Lung (tissue), 12 donors: ENCODE results near the gene GLT1D1. TPM values are rescaled to one million over a fixed set of nuclear protein-coding genes. Genes with fewer than 3 reads are reported as not detected.

Source experiments
- ATAC-seq: fragments of 200-7000 bp; cut with Tn5 transposase; one replicate; pipeline ENCODE4 v1.9.1; 2020; ENCODE audit warnings: moderate number of reproducible peaks; ENCODE audit not compliant: insufficient read depth, low FRiP score
- DNase-seq, 3 donors: peaks; one replicate each; pipeline ENCODE4 v3.0.0-alpha.2; 2013 to 2017
- H3K27ac ChIP-seq, 2 donors: one replicate each; pipeline ENCODE4 v1.5.1; 2013; ENCODE audit warnings: mild to moderate bottlenecking in 2 of 2, moderate library complexity in 2 of 2, control low read depth in 1 of 2, inconsistent platforms in 1 of 2, low read depth in 1 of 2, low read length in 1 of 2
- H3K27me3 ChIP-seq, 3 donors: one replicate each; pipeline ENCODE4 v1.5.1; 2013; ENCODE audit warnings: low read length in 2 of 3; ENCODE audit not compliant: control insufficient read depth in 3 of 3, insufficient read depth in 3 of 3
- H3K36me3 ChIP-seq, 4 donors: one replicate each; pipeline ENCODE4 v1.5.1; 2013; ENCODE audit warnings: low read length in 4 of 4, mild to moderate bottlenecking in 1 of 4, moderate library complexity in 1 of 4; ENCODE audit not compliant: control insufficient read depth in 4 of 4, insufficient read depth in 4 of 4
- H3K4me1 ChIP-seq, 5 donors: one replicate each; pipeline ENCODE4 v1.5.1; 2013; ENCODE audit warnings: low read length in 5 of 5, mild to moderate bottlenecking in 2 of 5, moderate library complexity in 1 of 5; ENCODE audit not compliant: control insufficient read depth in 5 of 5, insufficient read depth in 5 of 5
- H3K4me3 ChIP-seq: one replicate; pipeline ENCODE4 v1.5.1; 2013; ENCODE audit warnings: mild to moderate bottlenecking, control low read depth, moderate library complexity
- H3K9ac ChIP-seq, 2 donors: one replicate each; pipeline ENCODE4 v1.5.1; 2013; ENCODE audit warnings: low read length in 2 of 2, control low read depth in 1 of 2; ENCODE audit not compliant: insufficient read depth in 1 of 2
- H3K9me3 ChIP-seq, 4 donors: one replicate each; pipeline ENCODE4 v1.5.1; 2013; ENCODE audit warnings: low read length in 3 of 4, mild to moderate bottlenecking in 1 of 4, moderate library complexity in 1 of 4; ENCODE audit not compliant: control insufficient read depth in 4 of 4, insufficient read depth in 3 of 4
- WGBS, 2 donors: extraction: QIAGEN DNeasy Blood & Tissue Kit; methylation state at CpG; one replicate each; pipeline ENCODE4 v1.1.7; 2013; 5-methylcytosine and 5-hydroxymethylcytosine counted together
- polyA plus RNA-seq, 2 donors: library from polyadenylated mRNA; stranded (reverse); fragments of 200-250 nt; gene quantifications; one replicate each; pipeline ENCODE4 v1.2.1, GENCODE V29; 2013
- total RNA-seq, 2 donors: library from RNA; depleted of rRNA in 1 of 2; stranded (reverse); fragments of >200 nt in 1 of 2; gene quantifications; one replicate each; pipeline ENCODE4 v1.2.1, GENCODE V29; 2014 to 2021
- TF ChIP-seq, protein P1 (sequence below): IDR thresholded peaks from 2 replicates; pipeline ENCODE4 v1.5.1; 2012; ENCODE audit warnings: mild to moderate bottlenecking; ENCODE audit errors: control extremely low read depth, extremely low read depth
- donor health status: control.
- donor health status: control.
- donor health status: Bipolar disorder and iron deficiency.
- donor health status: healthy.
- donor health status: DM: yes; HTN: yes; CAD: no.

The GLT1D1 gene
- total and polyA plus RNA-seq, 4 donors: 0.39 to 25.4 (median 4.2) TPM

DNA sequence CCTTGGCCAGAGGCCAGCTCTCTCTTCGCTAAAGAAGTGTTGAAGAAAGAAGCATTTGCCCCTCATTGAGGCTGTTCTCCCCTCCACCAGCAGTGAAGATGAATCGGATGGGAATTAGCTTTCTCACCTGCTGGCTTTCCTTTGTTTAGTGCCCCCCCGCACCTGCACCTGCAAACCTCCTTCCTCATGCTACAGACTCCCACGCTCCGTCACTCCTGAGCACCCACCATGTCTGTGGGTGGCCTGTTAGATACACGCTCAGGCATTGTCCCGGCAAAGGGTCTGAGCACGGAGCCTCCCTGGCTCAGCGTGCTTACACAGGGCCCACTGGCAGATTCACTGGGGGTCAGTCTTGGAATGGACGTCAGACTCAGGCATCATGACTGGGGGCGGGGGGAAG lies 121.6 kb downstream of the GLT1D1 start:
- no peak overlapping the region for H3K9ac ChIP-seq
- no peak overlapping the region for H3K4me3 ChIP-seq
- no peaks in the 10 kb centered on the region for H3K36me3 ChIP-seq
- H3K27ac ChIP-seq: no peak overlapping the region
- no peaks in the 10 kb centered on the region for H3K9me3 ChIP-seq
- peaks cover 0 to 10% (median 6%) of the 10 kb centered on the region in 3 donors for H3K27me3 ChIP-seq
- WGBS, 2 donors: 79 to 87% methylated on average over 11 of the region's 11 CpGs
- DNase-seq (no peak), ATAC-seq (no peak)
- TF ChIP-seq, protein P1, sequence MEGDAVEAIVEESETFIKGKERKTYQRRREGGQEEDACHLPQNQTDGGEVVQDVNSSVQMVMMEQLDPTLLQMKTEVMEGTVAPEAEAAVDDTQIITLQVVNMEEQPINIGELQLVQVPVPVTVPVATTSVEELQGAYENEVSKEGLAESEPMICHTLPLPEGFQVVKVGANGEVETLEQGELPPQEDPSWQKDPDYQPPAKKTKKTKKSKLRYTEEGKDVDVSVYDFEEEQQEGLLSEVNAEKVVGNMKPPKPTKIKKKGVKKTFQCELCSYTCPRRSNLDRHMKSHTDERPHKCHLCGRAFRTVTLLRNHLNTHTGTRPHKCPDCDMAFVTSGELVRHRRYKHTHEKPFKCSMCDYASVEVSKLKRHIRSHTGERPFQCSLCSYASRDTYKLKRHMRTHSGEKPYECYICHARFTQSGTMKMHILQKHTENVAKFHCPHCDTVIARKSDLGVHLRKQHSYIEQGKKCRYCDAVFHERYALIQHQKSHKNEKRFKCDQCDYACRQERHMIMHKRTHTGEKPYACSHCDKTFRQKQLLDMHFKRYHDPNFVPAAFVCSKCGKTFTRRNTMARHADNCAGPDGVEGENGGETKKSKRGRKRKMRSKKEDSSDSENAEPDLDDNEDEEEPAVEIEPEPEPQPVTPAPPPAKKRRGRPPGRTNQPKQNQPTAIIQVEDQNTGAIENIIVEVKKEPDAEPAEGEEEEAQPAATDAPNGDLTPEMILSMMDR: no peak
- H3K4me1 ChIP-seq: peaks cover 0 to 7% (median 0%) of the 10 kb centered on the region in 5 donors

DNA sequence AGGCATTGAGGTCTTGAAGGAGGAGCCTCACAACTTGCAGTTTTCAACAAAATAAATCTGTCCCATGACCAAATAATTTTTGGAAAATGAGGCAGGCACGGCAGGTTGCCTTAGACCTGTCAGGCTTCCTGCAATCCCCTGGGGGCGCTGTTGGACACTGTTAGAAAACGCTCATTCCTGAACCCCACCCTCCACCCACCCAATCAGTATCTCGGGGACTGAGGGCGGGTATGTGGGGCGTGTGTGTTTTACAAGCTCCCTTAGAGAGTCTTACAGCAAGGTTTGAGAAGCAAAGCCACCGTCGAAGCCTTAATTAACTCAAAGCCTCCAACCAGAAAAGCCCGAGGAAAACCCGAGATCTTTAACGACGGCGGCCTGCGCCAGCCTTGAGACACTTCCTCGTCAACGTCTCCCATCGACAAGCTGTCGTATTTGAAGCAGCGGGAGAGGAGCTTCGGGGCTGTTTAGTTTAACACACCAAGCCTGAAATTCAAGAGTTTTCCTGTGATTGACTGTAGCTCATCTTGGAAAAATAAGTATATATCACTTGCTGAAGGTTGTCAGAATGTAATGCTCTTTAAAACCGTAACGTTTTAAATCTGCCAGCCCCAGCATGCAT lies 123.0 kb downstream of the GLT1D1 start:
- ATAC-seq (no peak), DNase-seq (peak; percentile 22 to 64 (median 43))
- H3K36me3 ChIP-seq: no peaks in the 10 kb centered on the region
- TF ChIP-seq, protein P1: no peak
- no peak overlapping the region for H3K9ac ChIP-seq
- 13 to 16% methylated on average over 22 of the region's 22 CpGs for WGBS, 2 donors
- H3K27ac ChIP-seq: no peak overlapping the region
- no peaks in the 10 kb centered on the region for H3K9me3 ChIP-seq
- H3K4me3 ChIP-seq: no peak overlapping the region
- peaks cover 0 to 7% (median 0%) of the 10 kb centered on the region in 5 donors for H3K4me1 ChIP-seq
- peaks cover 0 to 6% (median 1%) of the 10 kb centered on the region in 3 donors for H3K27me3 ChIP-seq

DNA sequence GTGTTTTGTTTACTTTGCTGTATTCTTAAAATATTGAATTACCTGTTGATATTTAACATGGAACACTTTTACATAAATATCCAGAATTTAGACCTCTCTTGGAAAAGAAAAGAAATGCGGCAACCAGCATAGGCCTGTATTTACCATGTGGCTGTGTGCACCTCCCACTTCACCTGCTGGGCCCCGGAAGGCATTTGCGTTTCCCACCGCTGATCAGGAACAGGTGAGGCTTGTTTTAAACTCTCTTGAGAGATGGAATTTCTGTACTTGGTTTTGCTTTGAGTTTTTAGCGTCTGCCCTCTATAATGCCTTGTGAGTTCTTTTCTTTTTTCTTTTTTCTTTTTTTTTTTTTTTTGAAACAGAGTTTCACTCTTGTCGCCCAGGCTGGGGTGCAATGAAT lies 124.2 kb downstream of the GLT1D1 start:
- Histone ChIP-seq H3K9ac (no peak overlapping the region), H3K27ac (no peak overlapping the region), H3K36me3 (no peaks in the 10 kb centered on the region), H3K27me3 (peaks cover 0 to 3% (median 0%) of the 10 kb centered on the region in 3 donors), H3K4me3 (no peak overlapping the region), H3K4me1 (peaks cover 0 to 7% (median 0%) of the 10 kb centered on the region in 5 donors), H3K9me3 (no peaks in the 10 kb centered on the region)
- WGBS, 2 donors: 79 to 95% methylated on average over 6 of the region's 6 CpGs
- no peak for ATAC-seq
- peak; percentile 44 to 63 (median 51) for DNase-seq
- TF ChIP-seq, protein P1: no peak

DNA sequence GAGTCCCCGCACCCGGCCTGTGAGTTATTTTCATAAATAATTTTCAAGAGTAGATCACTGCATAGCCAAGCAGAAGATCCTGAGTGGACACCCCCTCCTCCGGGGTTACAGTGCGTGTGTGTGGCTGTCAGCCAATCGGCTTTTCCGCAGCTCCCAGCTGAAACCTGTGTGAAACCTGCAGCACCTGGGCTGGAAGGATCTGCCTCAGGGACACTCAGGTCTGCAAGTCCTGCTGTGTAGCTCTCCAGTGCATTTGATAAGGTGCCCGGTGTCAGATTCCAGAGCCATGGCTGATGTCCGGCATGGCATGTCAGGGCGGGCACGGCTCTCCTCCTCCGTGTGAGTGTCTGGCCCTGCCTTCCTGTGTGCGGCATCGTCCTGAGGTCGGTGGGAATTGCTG lies 124.8 kb downstream of the GLT1D1 start:
- no peaks in the 10 kb centered on the region for H3K9me3 ChIP-seq
- no peaks in the 10 kb centered on the region for H3K36me3 ChIP-seq
- H3K27me3 ChIP-seq: peaks cover 0 to 3% (median 0%) of the 10 kb centered on the region in 3 donors
- no peak overlapping the region for H3K27ac ChIP-seq
- peaks cover 0 to 7% (median 0%) of the 10 kb centered on the region in 5 donors for H3K4me1 ChIP-seq
- no peak overlapping the region for H3K4me3 ChIP-seq
- ATAC-seq: no peak
- DNase-seq: no peak
- TF ChIP-seq, protein P1: no peak
- 70 to 80% methylated on average over 14 of the region's 14 CpGs for WGBS, 2 donors
- H3K9ac ChIP-seq: no peak overlapping the region
